ENCODE data around the gene TSPAN14.
"Not testable (repeated sequence)": the region's sequence is repeated elsewhere in the genome, so short reads cannot be mapped to it uniquely, and the experiment has no call there.

Gene TSPAN14

GRCh38 chr10:80473096-80473657 lies 19.1 kb downstream of the TSPAN14 start:
- in situ Hi-C loops (cut with MboI; ENCODE audit: low pct_unique_long_range_greater_than_20kb, low sequenced_read_pairs, unreplicated experiment): no loop called here
- TF ChIP-seq CTCF (IDR thresholded peaks at IDR 0.05; ENCODE audit: extremely low read depth, insufficient read depth, missing control alignments): no peak
- no peak for DNase-seq (ENCODE audit: low spot score)

GRCh38 chr10:80473692-80474596 lies 19.8 kb downstream of the TSPAN14 start:
- in situ Hi-C loops (cut with MboI; ENCODE audit: low pct_unique_long_range_greater_than_20kb, low sequenced_read_pairs, unreplicated experiment): no loop called here
- no peak for DNase-seq (ENCODE audit: low spot score)
- no peak for TF ChIP-seq CTCF (IDR thresholded peaks at IDR 0.05; ENCODE audit: extremely low read depth, insufficient read depth, missing control alignments)

- in situ Hi-C loops (cut with MboI; ENCODE audit: low pct_unique_long_range_greater_than_20kb, low sequenced_read_pairs, unreplicated experiment): no loop called here
- DNase-seq (ENCODE audit: low spot score): no peak
- TF ChIP-seq CTCF (IDR thresholded peaks at IDR 0.05; ENCODE audit: extremely low read depth, insufficient read depth, missing control alignments): no peak
Observed at GRCh38 chr10:80474597-80474910, 20.4 kb downstream of the TSPAN14 start.

GRCh38 chr10:80474941-80475340 lies 20.8 kb downstream of the TSPAN14 start:
- in situ Hi-C loops (cut with MboI; ENCODE audit: low pct_unique_long_range_greater_than_20kb, low sequenced_read_pairs, unreplicated experiment): no loop called here
- TF ChIP-seq CTCF (IDR thresholded peaks at IDR 0.05; ENCODE audit: extremely low read depth, insufficient read depth, missing control alignments): no peak

GRCh38 chr10:80475641-80476040 lies 21.5 kb downstream of the TSPAN14 start:
- DNase-seq (ENCODE audit: low spot score); in situ Hi-C loops (cut with MboI; ENCODE audit: low pct_unique_long_range_greater_than_20kb, low sequenced_read_pairs, unreplicated experiment): not testable (repeated sequence)

More at GRCh38 chr10:80474941-80475340, 20.8 kb downstream of the TSPAN14 start:
- DNase-seq (ENCODE audit: low spot score): no peak

GRCh38 chr10:80476685-80477084 lies 22.6 kb downstream of the TSPAN14 start:
- TF ChIP-seq CTCF (IDR thresholded peaks at IDR 0.05; ENCODE audit: extremely low read depth, insufficient read depth, missing control alignments): no peak
- in situ Hi-C loops (cut with MboI; ENCODE audit: low pct_unique_long_range_greater_than_20kb, low sequenced_read_pairs, unreplicated experiment): no loop called here
- DNase-seq (ENCODE audit: low spot score): no peak

- in situ Hi-C loops (cut with MboI; ENCODE audit: low pct_unique_long_range_greater_than_20kb, low sequenced_read_pairs, unreplicated experiment): no loop called here
- TF ChIP-seq CTCF (IDR thresholded peaks at IDR 0.05; ENCODE audit: extremely low read depth, insufficient read depth, missing control alignments): no peak
- no peak for DNase-seq (ENCODE audit: low spot score)
Observed at GRCh38 chr10:80477813-80478212, 23.7 kb downstream of the TSPAN14 start.

GRCh38 chr10:80480373-80480772 lies 26.3 kb downstream of the TSPAN14 start:
- DNase-seq (ENCODE audit: low spot score); in situ Hi-C loops (cut with MboI; ENCODE audit: low pct_unique_long_range_greater_than_20kb, low sequenced_read_pairs, unreplicated experiment): not testable (repeated sequence)
